Activated CD4-positive, alpha-beta memory T cell treated with anti-CD3 and anti-CD28 coated beads for 36 hours (primary cell): ENCODE data around the gene MAN1B1. TPM values are rescaled to one million over a fixed set of nuclear protein-coding genes. Genes with fewer than 3 reads are reported as not detected.

Source experiments
- CTCF ChIA-PET: fragments of 350-600 bp; sonication (Branson Sonifier 250); formaldehyde crosslinking; loops from one replicate; lab custom pipeline; 2021; ENCODE audit warnings: antibody characterized with exemption, inconsistent platforms; lab: Charles Lee
- POLR2A ChIA-PET: fragments of 350-600 bp; sonication (Branson Sonifier 250); formaldehyde crosslinking; loops from one replicate; lab custom pipeline; 2021; ENCODE audit warnings: antibody characterized with exemption; lab: Charles Lee
- DNase-seq: peaks from one replicate; pipeline ENCODE4 v3.0.0-alpha.2; 2020
- H3K27ac Mint-ChIP-seq: one replicate; pipeline ENCODE4 v1.8.0; 2021; ENCODE audit warnings: mixed read lengths
- H3K27me3 Mint-ChIP-seq: one replicate; pipeline ENCODE4 v1.8.0; 2021; ENCODE audit warnings: mixed read lengths
- H3K36me3 Mint-ChIP-seq: one replicate; pipeline ENCODE4 v1.8.0; 2021; ENCODE audit warnings: mixed read lengths
- H3K4me1 Mint-ChIP-seq: one replicate; pipeline ENCODE4 v1.8.0; 2021; ENCODE audit warnings: low read depth, mixed read lengths
- H3K4me3 Mint-ChIP-seq: one replicate; pipeline ENCODE4 v1.8.0; 2021; ENCODE audit warnings: mild to moderate bottlenecking, mixed read lengths
- H3K9me3 Mint-ChIP-seq: one replicate; pipeline ENCODE4 v1.8.0; 2021; ENCODE audit warnings: mixed read lengths
- intact Hi-C: fragments of 100-400 bp; cut with micrococcal nuclease; formaldehyde crosslinking; loops from one replicate; pipeline ENCODE4 v1.15.1; 2023
- total RNA-seq, 2 experiments: library from RNA; stranded (reverse); gene quantifications; one replicate each; pipeline ENCODE4 v1.2.3, GENCODE V29; 2021

MAN1B1 gene
- total RNA-seq: 10 to 100 TPM; 32.9 to 33.1 TPM

DNA sequence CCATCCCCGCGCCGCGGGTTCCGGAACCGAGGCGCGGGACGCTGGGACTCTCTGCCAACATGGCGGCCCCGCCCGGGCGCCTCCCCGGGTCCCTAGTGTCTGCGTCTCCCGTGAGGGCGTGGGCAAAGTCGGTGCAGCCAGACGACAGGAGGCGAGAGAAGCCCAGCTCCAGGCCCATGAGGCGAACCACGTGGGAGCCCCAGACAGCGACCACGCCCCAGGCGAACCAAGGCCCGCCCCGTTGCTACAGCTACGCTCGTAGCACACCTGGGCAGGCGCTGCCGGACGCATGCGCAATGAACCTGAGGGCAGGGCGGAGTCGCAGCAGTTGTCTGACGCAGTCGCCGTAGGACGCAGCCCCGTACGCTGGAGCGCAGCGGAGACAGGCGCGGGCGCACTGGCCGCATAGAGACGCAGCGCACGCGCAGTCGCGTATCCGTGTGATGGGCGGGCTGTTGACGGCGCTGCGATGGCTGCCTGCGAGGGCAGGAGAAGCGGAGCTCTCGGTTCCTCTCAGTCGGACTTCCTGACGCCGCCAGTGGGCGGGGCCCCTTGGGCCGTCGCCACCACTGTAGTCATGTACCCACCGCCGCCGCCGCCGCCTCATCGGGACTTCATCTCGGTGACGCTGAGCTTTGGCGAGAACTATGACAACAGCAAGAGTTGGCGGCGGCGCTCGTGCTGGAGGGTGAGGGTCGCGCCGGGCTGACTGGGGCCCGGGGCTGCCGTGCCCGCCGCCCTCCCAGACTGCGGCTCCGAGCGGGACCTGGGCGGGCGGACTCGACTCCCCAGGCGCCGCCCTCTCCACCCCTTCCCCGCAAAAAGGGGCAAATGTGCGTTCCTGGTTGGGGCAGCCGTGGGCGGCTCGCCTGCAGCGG lies at the start of gene MAN1B1:
TSS of gene MAN1B1 (plus strand) at position 455 of the 878 bp plus-strand sequence. CDS start at position 470, 15 bp downstream.
- POLR2A ChIA-PET: interaction anchor here (0.6 to 3.9 kb wide), 18 partner anchors 9 to 360 kb away, joined by 3 to 43 read pairs (median 4); partner anchors contain the start of genes NDOR1, SAPCD2, TMEM203 and TRAF2
- intact Hi-C loops: loop anchor here (1.0 to 5.0 kb wide), 8 partner anchors 9 to 239 kb away; partner anchors contain the start of genes PHPT1, SAPCD2 and UAP1L1
- Mint-ChIP-seq H3K27me3 (no peaks in the 10 kb centered on the region), H3K9me3 (no peaks in the 10 kb centered on the region), H3K36me3 (peaks cover 6% of the 10 kb centered on the region), H3K4me3 (peak within 1 kb of the TSS; percentile 88), H3K4me1 (peaks cover 40% of the 10 kb centered on the region), H3K27ac (peak within 1 kb of the TSS; percentile 92)
- peak; percentile 100 for DNase-seq
- CTCF ChIA-PET: interaction anchor here (0.6 to 4.9 kb wide), 14 partner anchors 10 to 153 kb away, joined by 3 to 61 read pairs (median 8); partner anchors contain the start of genes ABCA2, FUT7, NPDC1 and SAPCD2

DNA sequence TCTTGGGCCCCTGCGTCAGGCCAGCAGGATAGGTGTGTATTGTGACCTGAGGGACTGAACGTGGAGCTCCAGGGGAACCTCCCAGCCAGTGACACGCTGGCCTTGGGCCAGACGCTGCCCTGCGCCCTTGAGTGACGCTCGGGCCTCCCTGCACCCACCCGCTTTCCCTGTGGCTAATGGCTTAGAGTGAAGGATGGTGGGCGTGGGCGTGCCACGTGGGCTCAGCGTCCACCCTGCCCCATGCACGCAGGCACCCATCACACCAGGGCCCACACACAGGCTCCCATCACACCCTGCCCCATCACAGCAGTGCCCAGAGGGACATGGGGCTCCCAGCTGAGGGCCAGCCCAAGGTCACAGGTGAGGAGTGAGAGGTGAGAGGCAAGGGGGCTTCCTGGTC lies 49.8 kb upstream of the MAN1B1 start:
- Mint-ChIP-seq H3K4me1 (peaks cover 26% of the 10 kb centered on the region), H3K27me3 (no peaks in the 10 kb centered on the region), H3K27ac (no peak overlapping the region), H3K4me3 (no peak overlapping the region), H3K9me3 (no peaks in the 10 kb centered on the region), H3K36me3 (peaks cover 6% of the 10 kb centered on the region)
- ChIA-PET POLR2A (no interaction called here), CTCF (interaction anchor here (1.0 to 5.8 kb wide), 6 partner anchors 10 to 89 kb away, joined by 4 to 56 read pairs (median 28); partner anchors contain the start of gene ABCA2)
- no peak for DNase-seq
- intact Hi-C loops: loop anchor here (10.0 kb wide), 1 partner anchor 92 kb away; the partner anchor contains the start of genes C8G and FBXW5

DNA sequence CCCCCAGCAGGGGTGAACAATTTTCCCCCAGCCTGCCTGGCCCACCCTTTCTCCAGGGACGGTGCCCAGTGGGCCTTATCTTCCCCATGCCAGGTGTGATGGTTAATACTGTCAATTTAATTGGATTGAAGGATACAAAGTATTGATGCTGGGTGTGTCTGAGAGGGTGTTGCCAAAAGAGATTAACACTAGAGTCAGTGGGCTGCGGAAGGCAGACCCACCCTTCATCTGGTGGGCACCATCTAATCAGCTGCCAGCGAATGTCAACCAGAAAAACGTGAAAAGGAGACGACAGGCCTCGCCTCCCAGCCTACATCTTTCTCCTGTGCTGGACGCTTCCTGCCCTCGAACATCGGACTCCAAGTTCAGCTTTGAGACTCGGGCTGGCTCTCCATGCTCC lies 49.3 kb upstream of the MAN1B1 start:
- CTCF ChIA-PET: interaction anchor here (0.9 to 5.8 kb wide), 5 partner anchors 10 to 90 kb away, joined by 3 to 56 read pairs (median 25); partner anchors contain the start of gene ABCA2

DNA sequence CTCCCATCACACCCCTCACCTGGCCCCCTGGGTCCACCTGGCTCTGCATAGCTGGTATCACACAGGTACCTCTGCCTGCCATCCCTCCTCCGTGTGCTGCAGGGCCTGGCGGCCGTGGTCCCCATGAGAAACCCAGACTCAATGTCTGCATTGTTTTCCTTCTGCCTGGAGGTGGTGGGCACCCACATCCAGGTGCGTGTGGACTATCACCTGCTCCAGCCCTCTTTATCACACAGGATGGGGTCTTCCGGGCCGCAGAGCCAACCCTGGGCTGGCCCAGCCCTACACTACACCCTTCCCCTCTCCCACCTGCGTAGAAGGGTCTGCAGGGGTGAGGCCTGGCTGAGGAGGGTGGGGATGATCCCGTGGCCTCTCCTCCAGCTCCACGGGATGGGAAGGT lies 47.9 kb upstream of the MAN1B1 start:
- Mint-ChIP-seq H3K36me3 (peaks cover 6% of the 10 kb centered on the region), H3K27ac (no peak overlapping the region), H3K4me1 (peaks cover 12% of the 10 kb centered on the region), H3K4me3 (no peak overlapping the region), H3K9me3 (no peaks in the 10 kb centered on the region), H3K27me3 (peaks cover 2% of the 10 kb centered on the region)
- ChIA-PET CTCF (interaction anchor here (1.0 to 5.8 kb wide), 2 partner anchors 12 to 28 kb away, joined by 4 to 56 read pairs; partner anchors contain the start of gene ABCA2), POLR2A (no interaction called here)
- intact Hi-C loops: loop anchor here (10.0 kb wide), 1 partner anchor 94 kb away; the partner anchor contains the start of genes C8G and FBXW5
- no peak for DNase-seq

More for the DNA sequence above, 49.3 kb upstream of the MAN1B1 start:
- Mint-ChIP-seq H3K27me3 (no peaks in the 10 kb centered on the region), H3K27ac (no peak overlapping the region), H3K36me3 (peaks cover 6% of the 10 kb centered on the region), H3K9me3 (no peaks in the 10 kb centered on the region), H3K4me3 (no peak overlapping the region), H3K4me1 (peaks cover 22% of the 10 kb centered on the region)
- intact Hi-C loops: loop anchor here (10.0 kb wide), 1 partner anchor 93 kb away; the partner anchor contains the start of genes C8G and FBXW5
- POLR2A ChIA-PET: no interaction called here
- no peak for DNase-seq

DNA sequence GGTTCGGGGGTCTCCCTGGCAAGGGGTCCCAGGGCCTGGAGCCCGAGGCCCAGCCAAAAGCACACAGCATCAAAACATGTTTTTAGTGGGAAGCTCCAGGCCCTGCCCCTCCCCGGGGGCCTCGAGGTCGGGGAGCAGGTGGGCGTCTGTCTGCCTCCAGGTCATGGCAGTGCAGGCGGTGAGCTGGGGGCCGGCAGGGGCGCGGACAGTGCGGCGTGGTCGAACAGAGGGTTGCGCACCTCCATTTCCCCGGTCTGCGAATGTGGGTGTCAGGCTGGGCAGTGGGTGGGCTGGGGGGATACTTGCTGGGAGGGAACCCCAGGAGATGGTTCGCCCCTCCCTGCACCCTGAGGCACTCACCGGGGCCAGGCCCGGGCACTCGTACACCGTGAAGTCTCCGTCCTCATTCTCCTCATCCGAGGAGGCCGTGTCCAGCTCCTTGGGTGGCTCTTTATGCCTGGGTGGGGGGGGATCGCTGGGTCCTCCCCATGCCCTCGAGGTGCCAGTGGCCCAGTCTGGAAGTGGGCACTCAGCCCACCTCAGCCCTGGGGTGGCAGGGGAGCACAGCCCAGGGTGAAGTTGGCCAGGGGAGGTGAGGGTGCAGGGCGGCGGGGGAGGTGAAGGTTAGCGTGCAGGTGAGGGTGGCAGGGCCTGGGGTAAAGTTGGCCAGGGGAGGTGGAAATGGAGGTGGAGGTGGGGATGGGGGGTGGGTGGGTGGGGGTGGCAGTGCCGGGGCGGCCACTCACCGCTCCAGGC lies 47.0 kb upstream of the MAN1B1 start:
- DNase-seq: no peak
- no peak overlapping the region for H3K27ac Mint-ChIP-seq
- peaks cover 5% of the 10 kb centered on the region for H3K27me3 Mint-ChIP-seq
- H3K36me3 Mint-ChIP-seq: peaks cover 6% of the 10 kb centered on the region
- no peak overlapping the region for H3K4me3 Mint-ChIP-seq
- intact Hi-C loops: loop anchor here (10.0 kb wide), 1 partner anchor 95 kb away; the partner anchor contains the start of genes C8G and FBXW5
- CTCF ChIA-PET: interaction anchor here (1.0 to 5.8 kb wide), 2 partner anchors 13 to 27 kb away, joined by 4 to 56 read pairs; partner anchors contain the start of gene ABCA2
- no peaks in the 10 kb centered on the region for H3K9me3 Mint-ChIP-seq
- POLR2A ChIA-PET: no interaction called here
- H3K4me1 Mint-ChIP-seq: peaks cover 8% of the 10 kb centered on the region

DNA sequence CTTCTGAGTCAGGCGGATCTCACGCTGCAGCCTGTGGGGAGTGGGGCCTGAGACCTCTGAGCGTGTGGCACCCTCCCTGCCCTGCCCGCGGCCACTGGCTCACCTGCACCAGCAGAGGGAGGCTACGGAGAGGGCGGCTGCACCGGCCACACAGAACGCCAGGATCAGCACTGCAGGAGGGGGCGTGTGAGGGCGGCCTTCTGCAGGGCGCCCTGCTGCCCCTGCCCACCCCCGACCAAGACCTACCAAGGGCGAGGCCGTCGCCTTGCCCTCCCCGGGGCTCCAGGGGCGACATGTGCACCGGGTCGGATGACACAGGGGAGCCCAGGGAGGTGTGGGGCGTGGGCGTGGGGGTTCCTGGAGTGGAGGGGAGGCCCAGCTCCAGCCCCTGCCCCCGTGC lies 46.2 kb upstream of the MAN1B1 start:
- H3K4me3 Mint-ChIP-seq: no peak overlapping the region
- peaks cover 6% of the 10 kb centered on the region for H3K36me3 Mint-ChIP-seq
- H3K9me3 Mint-ChIP-seq: no peaks in the 10 kb centered on the region
- intact Hi-C loops: no loop called here
- CTCF ChIA-PET: no interaction called here
- H3K4me1 Mint-ChIP-seq: peaks cover 6% of the 10 kb centered on the region
- POLR2A ChIA-PET: no interaction called here
- no peak for DNase-seq
- H3K27me3 Mint-ChIP-seq: peaks cover 10% of the 10 kb centered on the region
- no peak overlapping the region for H3K27ac Mint-ChIP-seq

DNA sequence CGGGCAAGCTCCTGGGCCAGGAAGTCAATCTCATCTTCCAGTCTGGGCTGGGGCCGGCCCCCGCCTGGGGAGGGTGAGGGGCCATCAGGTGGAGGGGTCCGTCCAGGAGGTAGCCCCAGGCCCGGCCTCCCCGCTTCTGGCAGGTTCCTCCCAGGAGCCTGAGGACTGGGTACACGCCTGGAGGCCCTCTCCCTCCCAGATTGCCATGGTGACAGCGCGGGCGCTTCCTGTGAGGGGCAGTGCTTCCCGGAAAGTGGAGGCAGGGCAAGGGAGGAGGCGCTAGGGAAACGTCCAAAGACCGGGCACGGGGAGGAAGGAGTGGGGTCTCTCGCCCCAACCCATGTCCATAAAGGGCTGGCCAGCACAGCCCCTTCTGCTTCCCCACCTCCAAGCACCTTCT lies 45.7 kb upstream of the MAN1B1 start:
- intact Hi-C loops: no loop called here
- H3K36me3 Mint-ChIP-seq: peaks cover 6% of the 10 kb centered on the region
- no peaks in the 10 kb centered on the region for H3K9me3 Mint-ChIP-seq
- H3K4me1 Mint-ChIP-seq: peaks cover 6% of the 10 kb centered on the region
- peaks cover 10% of the 10 kb centered on the region for H3K27me3 Mint-ChIP-seq
- no peak overlapping the region for H3K27ac Mint-ChIP-seq
- CTCF ChIA-PET: no interaction called here
- no peak overlapping the region for H3K4me3 Mint-ChIP-seq
- no peak for DNase-seq
- POLR2A ChIA-PET: no interaction called here

DNA sequence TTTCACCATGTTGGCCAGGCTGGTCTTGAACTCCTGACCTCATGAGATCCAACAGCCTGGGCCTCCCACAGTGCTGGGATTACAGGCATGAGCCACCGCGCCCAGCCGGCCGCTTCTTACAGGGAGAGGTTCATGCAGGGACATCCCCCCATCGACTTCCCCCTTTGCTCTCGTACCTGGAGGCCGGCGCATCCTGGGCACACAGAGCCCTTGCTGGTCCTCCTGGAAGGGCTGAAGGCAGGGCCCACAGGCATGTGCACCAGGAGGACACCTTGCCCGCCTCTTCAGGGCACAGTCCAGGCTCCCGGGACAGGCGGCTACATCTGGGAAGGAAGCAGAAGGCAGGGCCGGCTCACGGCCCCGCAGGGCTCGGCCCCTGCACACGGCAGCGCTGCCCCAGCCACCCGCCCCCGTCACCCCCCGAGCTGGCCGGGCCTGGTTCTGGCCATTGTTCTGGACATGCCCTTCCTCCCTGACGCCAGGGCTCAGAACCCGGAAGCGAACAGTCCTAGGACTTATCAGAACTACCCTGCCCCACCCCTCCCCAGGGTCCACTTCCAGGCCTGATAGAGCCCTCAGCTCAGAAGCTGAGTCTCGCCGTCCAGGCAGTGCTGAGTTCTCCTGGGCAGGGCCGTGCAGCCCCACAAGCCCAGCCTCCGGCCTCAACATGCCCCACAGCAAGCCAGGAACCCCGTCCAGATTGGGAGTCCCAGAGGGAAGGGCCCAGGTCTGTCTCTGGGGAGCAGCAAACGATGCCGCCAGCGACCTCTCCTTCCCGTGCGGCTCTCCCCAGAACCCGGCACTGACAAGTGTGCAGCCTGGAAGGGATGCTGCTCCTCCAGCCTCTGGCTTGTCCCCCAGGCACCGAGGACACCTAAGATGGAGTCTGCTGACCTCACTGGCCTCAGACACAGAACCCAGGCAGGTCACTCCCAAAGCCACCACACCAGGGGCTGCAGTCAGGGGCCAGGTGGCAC lies 43.7 kb upstream of the MAN1B1 start:
- intact Hi-C loops: no loop called here
- DNase-seq: no peak
- Mint-ChIP-seq H3K36me3 (peaks cover 6% of the 10 kb centered on the region), H3K4me3 (no peak overlapping the region), H3K4me1 (peaks cover 10% of the 10 kb centered on the region), H3K27me3 (peaks cover 22% of the 10 kb centered on the region), H3K27ac (no peak overlapping the region), H3K9me3 (no peaks in the 10 kb centered on the region)
- ChIA-PET CTCF (interaction anchor here (2.3 to 10.9 kb wide), 3 partner anchors 8 to 25 kb away, joined by 16 to 208 read pairs (median 19); partner anchors contain the start of genes ABCA2 and SAPCD2), POLR2A (no interaction called here)

DNA sequence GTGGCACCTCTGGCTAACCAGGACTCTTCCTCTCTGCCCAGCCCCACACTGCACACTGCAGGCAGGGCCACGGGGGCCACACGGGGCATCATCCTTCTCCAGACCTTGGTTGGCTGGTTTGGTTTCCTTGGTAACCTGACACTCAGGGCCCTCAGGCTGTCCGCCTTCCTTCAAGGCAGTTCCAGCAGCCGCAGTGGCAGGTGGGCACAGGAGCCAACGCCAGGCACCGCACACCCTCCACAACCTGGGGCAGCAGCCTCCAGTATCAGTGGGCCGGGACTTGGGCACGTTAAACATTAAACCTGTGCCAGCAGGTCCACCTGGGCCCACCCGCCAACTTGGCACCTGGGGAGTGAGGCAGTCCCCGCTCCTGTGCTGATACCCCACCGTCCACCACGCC lies 42.7 kb upstream of the MAN1B1 start:
- POLR2A ChIA-PET: no interaction called here

DNA sequence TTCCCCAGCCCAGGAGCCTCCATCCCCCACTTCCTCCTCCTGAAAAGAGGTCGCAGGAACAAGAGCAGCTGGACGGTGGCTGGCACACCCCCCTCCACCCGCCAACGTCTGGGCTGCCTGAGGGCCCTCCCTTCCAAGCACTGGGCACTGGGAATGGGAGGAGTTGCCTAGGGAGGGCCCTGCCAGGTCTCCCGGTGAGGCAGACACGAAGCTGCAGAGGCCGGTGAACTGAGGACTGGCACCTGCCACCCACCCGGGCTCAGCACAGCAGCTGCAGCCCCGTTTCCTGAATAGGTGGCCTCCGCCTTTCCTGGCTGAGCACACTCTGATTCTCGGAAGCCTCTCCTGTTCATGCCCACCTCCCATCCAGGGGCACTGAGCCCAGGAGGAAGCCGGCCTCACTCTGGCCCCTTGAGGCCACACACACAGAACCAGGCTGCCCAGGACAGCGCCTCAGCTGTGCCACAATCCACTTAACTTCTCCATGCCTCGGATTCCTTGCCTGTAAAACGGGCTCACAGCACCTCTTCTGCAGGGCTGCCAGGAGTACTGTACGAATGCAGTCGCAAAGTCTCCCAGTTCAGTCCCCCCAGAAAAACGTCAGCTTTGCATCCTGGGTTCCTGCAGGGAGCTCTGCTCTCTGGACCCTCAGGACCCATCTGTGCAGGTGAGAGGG lies 42.1 kb upstream of the MAN1B1 start:
- intact Hi-C loops: no loop called here
- Mint-ChIP-seq H3K27ac (no peak overlapping the region), H3K9me3 (no peaks in the 10 kb centered on the region), H3K4me1 (peaks cover 10% of the 10 kb centered on the region), H3K4me3 (peak overlapping the region; percentile 67), H3K27me3 (peaks cover 25% of the 10 kb centered on the region), H3K36me3 (no peaks in the 10 kb centered on the region)
- ChIA-PET CTCF (interaction anchor here (2.3 to 10.9 kb wide), 3 partner anchors 9 to 23 kb away, joined by 16 to 208 read pairs (median 19); partner anchors contain the start of genes ABCA2 and SAPCD2), POLR2A (no interaction called here)
- no peak for DNase-seq

More for the DNA sequence above, 42.7 kb upstream of the MAN1B1 start:
- Mint-ChIP-seq H3K4me1 (peaks cover 10% of the 10 kb centered on the region), H3K27me3 (peaks cover 22% of the 10 kb centered on the region), H3K36me3 (peaks cover 2% of the 10 kb centered on the region), H3K27ac (no peak overlapping the region), H3K9me3 (no peaks in the 10 kb centered on the region), H3K4me3 (peak overlapping the region; percentile 67)
- DNase-seq: no peak
- intact Hi-C loops: no loop called here
- CTCF ChIA-PET: interaction anchor here (2.3 to 10.9 kb wide), 3 partner anchors 9 to 24 kb away, joined by 16 to 208 read pairs (median 19); partner anchors contain the start of genes ABCA2 and SAPCD2
